ENCODE results near the gene ZBTB46. TPM values are rescaled to one million over a fixed set of nuclear protein-coding genes. Genes with fewer than 3 reads are reported as not detected.

ZBTB46 gene
- total and polyA plus RNA-seq, 2 experiments from 2014 or later, result 2.0 to 4.0 TPM

DNA sequence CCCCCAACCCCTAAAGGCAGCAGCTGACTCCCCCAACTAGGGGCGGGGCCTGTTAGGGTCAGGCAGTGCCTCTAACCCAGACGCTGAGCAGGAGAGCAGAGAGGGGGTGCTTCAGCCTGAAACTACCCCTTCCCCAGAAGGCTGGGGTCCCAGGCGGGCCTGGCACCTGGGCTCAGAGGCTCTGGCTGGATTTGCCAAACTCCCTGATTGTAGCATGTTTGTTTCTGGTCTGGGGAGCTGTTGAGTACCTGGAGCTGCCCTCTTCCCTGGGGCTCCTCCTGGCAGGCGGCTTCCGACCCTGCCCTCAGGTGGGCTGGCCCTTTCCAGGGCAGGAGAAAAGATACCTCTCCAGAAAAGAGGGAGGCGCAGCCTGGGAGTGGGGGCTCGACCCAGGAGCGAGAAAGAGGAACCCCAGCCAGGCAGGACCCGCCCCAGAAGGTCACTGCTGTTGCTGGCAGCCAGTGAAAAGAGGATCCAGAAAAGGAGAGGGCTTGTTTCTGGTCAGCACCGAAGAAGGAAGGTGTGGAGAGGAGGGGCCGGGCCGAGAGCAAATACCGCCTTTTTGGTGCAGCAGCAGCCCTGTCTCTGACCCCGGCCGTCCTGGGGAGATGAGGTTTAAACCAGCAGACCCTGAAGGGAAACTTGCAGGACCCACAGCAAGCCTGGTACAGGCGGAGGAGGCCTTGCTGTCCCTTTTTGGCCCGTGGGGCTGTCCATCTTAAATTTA is 29.4 kb upstream of the ZBTB46 start:
- H3K27ac ChIP-seq, result no peak overlapping the region
- H3K9me2 ChIP-seq (replicated peaks; ENCODE audit: insufficient read depth), result no peaks in the 10 kb centered on the region
- TF ChIP-seq EZH2phosphoT487 (IDR thresholded peaks at IDR 0.05; ENCODE audit: low read depth, severe bottlenecking, unreplicated experiment), result no peak
- TF ChIP-seq EZH2 (IDR thresholded peaks at IDR 0.05; ENCODE audit: borderline replicate concordance), result no peak
- TF ChIP-seq, protein P1, sequence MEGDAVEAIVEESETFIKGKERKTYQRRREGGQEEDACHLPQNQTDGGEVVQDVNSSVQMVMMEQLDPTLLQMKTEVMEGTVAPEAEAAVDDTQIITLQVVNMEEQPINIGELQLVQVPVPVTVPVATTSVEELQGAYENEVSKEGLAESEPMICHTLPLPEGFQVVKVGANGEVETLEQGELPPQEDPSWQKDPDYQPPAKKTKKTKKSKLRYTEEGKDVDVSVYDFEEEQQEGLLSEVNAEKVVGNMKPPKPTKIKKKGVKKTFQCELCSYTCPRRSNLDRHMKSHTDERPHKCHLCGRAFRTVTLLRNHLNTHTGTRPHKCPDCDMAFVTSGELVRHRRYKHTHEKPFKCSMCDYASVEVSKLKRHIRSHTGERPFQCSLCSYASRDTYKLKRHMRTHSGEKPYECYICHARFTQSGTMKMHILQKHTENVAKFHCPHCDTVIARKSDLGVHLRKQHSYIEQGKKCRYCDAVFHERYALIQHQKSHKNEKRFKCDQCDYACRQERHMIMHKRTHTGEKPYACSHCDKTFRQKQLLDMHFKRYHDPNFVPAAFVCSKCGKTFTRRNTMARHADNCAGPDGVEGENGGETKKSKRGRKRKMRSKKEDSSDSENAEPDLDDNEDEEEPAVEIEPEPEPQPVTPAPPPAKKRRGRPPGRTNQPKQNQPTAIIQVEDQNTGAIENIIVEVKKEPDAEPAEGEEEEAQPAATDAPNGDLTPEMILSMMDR (IDR thresholded peaks at IDR 0.05; ENCODE audit: poor library complexity), result no peak
- H3K79me2 ChIP-seq, result peaks cover 3% of the 10 kb centered on the region
- DNase-seq (ENCODE audit: low spot score), result no peak
- 72% methylated on average over 17 of the region's 17 CpGs for WGBS (ENCODE audit: low lambda C conversion rate, missing lambda C conversion rate)
- H3K4me3 ChIP-seq, result no peak overlapping the region
- H4K20me1 ChIP-seq (ENCODE audit: insufficient read depth, poor library complexity, severe bottlenecking), result no peaks in the 10 kb centered on the region
- H3K4me1 ChIP-seq (ENCODE audit: insufficient read depth), result peaks cover 28% of the 10 kb centered on the region
- H3K4me2 ChIP-seq, result no peak overlapping the region
- H3K27me3 ChIP-seq, result peaks cover 11% of the 10 kb centered on the region
- H3K9me3 ChIP-seq (ENCODE audit: low read depth), result no peaks in the 10 kb centered on the region
- H3K36me3 ChIP-seq (replicated peaks; ENCODE audit: insufficient read depth, low read depth), result no peaks in the 10 kb centered on the region
- H2AFZ ChIP-seq, result no peak overlapping the region

DNA sequence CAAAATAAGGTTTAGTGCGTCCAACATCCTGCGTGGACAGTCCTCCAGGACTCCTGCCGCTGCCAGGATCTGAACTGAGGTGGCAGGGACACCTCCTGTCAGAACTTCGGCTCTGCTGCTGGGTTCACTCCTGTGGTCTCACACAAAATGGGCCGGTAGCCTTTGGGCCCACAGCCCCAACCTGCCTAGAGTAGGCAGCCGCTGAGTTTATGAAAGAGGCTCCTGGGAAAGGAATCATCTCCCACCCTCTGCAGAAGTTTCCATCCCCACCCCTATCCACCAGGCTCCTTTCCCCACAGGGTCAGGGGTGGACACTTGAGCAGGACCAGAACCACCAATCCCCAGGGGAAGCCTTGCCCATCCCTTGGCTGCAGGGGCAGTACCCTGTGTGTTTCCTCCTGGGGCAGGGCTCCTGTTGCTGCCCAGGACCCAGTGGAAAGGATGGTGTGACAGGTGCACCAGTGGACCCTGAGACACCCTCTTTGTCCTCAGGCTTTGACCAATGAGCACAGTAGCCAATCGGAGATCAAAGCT is 28.2 kb upstream of the ZBTB46 start:
- Histone ChIP-seq H3K4me3 (no peak overlapping the region), H3K27ac (no peak overlapping the region), H3K36me3 (replicated peaks; ENCODE audit: insufficient read depth, low read depth) (no peaks in the 10 kb centered on the region), H3K4me2 (no peak overlapping the region), H3K4me1 (ENCODE audit: insufficient read depth) (peaks cover 40% of the 10 kb centered on the region), H3K79me2 (peaks cover 3% of the 10 kb centered on the region), H2AFZ (no peak overlapping the region), H3K27me3 (peaks cover 23% of the 10 kb centered on the region), H4K20me1 (ENCODE audit: insufficient read depth, poor library complexity, severe bottlenecking) (no peaks in the 10 kb centered on the region), H3K9me2 (replicated peaks; ENCODE audit: insufficient read depth) (no peaks in the 10 kb centered on the region), H3K9me3 (ENCODE audit: low read depth) (no peaks in the 10 kb centered on the region)
- WGBS (ENCODE audit: low lambda C conversion rate, missing lambda C conversion rate), result 53% methylated on average over 7 of the region's 7 CpGs
- no peak for DNase-seq (ENCODE audit: low spot score)
- no peak for TF ChIP-seq EZH2phosphoT487 (IDR thresholded peaks at IDR 0.05; ENCODE audit: low read depth, severe bottlenecking, unreplicated experiment)
- TF ChIP-seq EZH2 (IDR thresholded peaks at IDR 0.05; ENCODE audit: borderline replicate concordance), result no peak

DNA sequence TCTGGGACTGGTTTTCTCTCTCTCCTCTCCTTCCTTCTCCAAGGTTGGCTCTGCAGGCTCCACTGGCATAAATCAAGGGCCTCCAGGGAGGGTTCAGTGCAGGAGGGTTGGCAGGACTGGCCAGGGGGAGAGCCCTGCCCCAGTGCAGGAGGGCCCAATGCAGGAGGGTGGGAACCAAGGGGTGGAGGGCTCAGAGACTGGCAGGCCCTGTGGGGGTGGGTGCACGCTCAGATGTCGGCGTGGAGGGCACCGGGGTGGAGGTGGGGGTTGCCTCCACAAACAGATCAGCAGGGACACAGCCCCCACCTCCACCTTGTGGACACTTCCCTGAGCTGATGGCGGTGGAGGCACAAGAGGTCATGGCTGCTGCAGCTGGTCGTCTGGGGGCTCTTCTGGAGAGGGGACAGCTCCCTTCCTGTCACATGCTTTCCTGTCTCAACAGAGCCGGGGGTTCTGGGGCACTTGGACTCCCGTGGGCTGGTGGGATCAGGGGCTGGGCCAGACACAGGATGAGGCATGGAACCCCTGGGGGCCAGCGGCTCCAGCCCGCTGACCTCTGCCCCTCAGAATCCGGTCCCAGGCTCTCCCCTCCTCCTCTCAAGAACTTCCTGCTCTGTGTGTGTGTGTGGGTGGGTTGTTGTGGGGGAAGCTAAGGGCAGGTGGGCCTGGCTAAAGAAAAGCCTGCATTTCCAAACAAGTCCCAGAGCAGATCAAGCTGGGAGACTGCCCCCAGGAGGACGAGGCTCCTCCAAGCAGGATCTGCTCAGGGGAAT is 27.5 kb upstream of the ZBTB46 start:
- peak overlapping the region; percentile 27 for H3K4me2 ChIP-seq
- TF ChIP-seq EZH2phosphoT487 (IDR thresholded peaks at IDR 0.05; ENCODE audit: low read depth, severe bottlenecking, unreplicated experiment), result no peak
- TF ChIP-seq, protein P1 (IDR thresholded peaks at IDR 0.05; ENCODE audit: poor library complexity), result peak; percentile 23
- H3K4me3 ChIP-seq, result no peak overlapping the region
- H4K20me1 ChIP-seq (ENCODE audit: insufficient read depth, poor library complexity, severe bottlenecking), result no peaks in the 10 kb centered on the region
- peaks cover 23% of the 10 kb centered on the region for H3K27me3 ChIP-seq
- H3K27ac ChIP-seq, result peak overlapping the region; percentile 40
- no peaks in the 10 kb centered on the region for H3K9me3 ChIP-seq (ENCODE audit: low read depth)
- H2AFZ ChIP-seq, result no peak overlapping the region
- no peaks in the 10 kb centered on the region for H3K9me2 ChIP-seq (replicated peaks; ENCODE audit: insufficient read depth)
- H3K36me3 ChIP-seq (replicated peaks; ENCODE audit: insufficient read depth, low read depth), result no peaks in the 10 kb centered on the region
- no peak for DNase-seq (ENCODE audit: low spot score)
- 14% methylated on average over 11 of the region's 12 CpGs for WGBS (ENCODE audit: low lambda C conversion rate, missing lambda C conversion rate)
- peaks cover 40% of the 10 kb centered on the region for H3K4me1 ChIP-seq (ENCODE audit: insufficient read depth)
- H3K79me2 ChIP-seq, result peaks cover 3% of the 10 kb centered on the region

All from hepatocyte (in vitro differentiated cells).